GM21576 (cell line): ENCODE measurements around the gene HMCES.
"Not testable (repeated sequence)": the region's sequence is repeated elsewhere in the genome, so short reads cannot be mapped to it uniquely, and the experiment has no call there.

Source experiments
- ATAC-seq: cut with Tn5 transposase; IDR thresholded peaks from one replicate; pipeline ENCODE4 v1.9.1; 2021; ENCODE audit warnings: mild to moderate bottlenecking, moderate library complexity; ENCODE audit not compliant: unreplicated experiment

HMCES gene

DNA sequence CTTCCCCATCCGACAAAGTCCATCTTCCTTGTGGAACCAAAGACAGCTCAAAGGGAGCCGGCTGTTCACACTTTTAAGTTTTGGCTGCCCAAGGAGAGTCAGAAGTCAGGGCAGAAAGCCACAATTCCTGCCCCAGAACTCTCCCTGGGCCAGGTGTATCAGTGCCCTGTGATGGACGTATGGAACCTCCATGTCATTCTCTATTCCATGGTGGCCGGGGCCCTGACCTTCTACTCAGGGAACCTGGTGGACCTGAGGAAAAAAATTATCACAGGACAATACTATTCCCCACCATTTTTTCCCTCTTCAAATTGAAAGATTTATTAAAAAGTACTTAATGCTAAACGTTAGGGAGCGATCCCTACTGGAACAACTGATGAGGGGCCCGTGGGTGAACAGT is 66.6 kb downstream of the HMCES start:
- no peak for ATAC-seq

DNA sequence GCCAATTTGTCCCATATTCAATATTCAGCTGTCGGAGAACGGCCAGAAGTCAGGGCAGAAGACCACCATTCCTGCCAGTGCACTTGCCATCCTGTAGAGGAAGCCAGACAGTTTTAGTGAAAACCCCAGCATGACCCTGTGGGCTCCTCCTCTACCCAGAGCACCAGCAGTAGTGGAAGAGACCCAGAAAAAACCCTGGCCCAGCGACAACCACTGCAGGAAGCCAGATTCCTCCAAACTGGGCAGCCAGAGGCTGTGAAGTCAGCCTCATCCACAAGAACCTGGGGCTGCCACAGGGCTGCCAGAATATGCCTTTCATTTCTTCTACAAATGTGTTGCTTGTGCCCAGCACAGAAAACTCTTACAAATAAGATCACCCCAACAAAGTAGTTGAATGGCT is 67.3 kb downstream of the HMCES start:
- no peak for ATAC-seq

DNA sequence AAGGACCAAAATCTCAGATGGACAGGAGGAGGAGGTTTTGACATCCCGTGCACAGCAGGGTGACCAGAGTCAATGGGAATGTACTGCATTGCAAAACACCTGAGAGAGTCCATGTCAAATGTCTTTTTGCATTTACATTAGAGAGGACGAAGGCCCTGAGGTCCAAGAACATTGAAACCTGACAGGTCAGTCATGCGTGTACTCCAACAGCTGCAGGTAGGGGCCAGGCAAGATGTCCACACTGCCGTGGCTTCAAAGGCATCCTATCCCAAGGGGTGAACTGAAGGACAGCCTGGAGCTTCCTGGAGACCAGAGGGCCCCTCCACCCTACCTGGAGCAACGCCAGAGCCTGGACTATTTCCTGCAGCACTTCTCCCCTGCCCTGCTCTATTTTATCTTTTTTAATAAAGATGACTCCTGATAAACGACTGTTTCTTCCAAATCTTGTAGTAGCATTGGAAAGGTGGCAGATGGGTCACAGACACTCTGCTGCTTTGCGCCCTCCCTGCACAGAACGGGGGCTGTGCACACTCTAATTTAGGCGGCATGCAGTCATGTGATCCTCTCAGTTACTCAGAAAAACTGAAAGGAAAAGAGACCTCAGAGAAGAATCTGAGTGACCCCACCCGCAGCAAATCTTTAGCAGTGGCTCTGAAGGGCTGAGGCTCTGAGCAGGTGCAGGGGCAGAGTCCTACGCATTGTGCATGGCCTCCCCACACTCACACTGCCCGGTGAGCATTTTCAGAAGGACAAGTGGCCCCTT is 68.2 kb downstream of the HMCES start:
- ATAC-seq, result no peak

DNA sequence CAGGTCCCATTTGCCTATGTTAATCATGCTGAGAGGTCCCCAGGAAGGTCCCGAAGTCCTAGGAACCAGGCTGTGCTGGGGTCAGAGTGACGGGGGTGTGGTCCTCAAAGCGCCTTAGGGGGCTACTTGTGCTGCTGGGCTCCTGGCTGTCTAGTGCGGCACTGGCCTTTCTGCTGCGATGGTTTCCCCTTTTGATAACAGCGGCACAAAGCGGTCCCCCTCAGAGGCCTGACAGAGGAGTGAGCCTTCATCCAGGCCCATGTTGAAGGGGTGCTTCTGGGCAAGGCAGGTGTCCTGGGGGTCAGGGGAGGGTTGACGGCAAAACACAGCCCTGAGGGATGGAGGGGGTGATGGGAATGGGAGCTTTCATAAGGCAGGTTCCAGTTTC is 68.8 kb downstream of the HMCES start:
- no peak for ATAC-seq

DNA sequence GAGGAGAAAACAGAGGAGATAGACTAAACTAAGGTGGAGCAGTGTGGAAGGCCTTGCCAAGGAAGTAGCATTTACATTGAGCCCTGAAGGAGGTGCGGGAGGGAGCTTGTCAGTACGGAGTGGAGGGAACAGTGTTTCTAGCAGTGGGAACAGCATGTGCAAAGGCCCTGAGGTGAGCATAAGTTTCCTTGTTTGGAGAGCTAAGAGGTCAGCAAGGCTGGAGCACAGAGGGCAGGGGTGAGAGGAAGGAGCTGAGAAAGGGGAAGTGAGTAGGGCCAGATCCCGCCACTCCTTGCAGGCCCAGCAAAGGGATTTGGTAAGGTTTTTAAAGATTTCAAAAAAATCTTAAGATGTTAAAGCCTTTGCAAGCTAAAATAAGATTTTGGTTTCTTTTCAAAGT is 70.1 kb downstream of the HMCES start:
- no peak for ATAC-seq

- ATAC-seq, result not testable (repeated sequence)
Measured at GRCh38 chr3:129349169-129349568, 70.5 kb downstream of the HMCES start.

DNA sequence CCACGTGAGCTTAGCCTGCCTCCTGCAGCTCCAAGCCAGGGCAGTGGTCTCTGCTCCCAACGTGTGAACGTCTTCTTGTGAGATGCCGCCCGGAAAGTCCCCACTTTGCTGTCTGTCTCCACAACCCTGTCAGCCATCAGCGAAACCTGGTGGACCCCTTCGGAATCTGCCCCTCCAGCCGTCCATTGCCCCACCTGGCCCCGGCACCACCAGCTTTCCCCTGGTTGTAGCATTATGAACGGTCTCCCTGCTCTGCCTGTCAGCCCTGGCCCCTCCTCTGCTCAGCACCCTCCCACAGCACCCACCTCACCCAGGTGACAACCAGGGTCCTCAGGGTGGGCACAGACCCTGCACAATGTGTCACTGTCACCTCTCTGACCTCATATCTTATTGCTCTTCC is 71.1 kb downstream of the HMCES start:
- no peak for ATAC-seq

- ATAC-seq, result no peak
Measured at GRCh38 chr3:129352045-129352444, 73.4 kb downstream of the HMCES start.

- no peak for ATAC-seq
Measured at GRCh38 chr3:129352650-129353588, 74.2 kb downstream of the HMCES start.

DNA sequence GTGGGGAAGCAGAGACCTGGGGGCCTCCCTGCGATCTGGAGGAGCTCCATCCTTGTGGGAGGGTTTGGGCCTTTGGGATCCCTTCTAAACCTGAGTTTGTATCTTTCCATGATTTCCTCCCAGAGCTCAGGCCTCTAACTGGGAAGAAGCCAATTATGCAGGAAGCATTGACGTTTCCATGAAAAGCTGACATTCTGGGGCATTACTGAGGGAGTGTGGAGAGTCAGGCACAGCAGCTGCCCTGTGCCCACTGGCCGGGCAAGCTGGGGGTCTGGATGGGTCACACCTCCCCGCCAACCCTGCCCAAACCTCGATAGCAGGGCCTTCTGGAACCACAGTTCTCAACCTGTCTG is 74.9 kb downstream of the HMCES start:
- ATAC-seq, result no peak
